Pancreas (tissue), 10 donors: Measurements from ENCODE around the gene PHKG2. TPM values are rescaled to one million over a fixed set of nuclear protein-coding genes. Genes with fewer than 3 reads are reported as not detected.

Source experiments
- ATAC-seq, 4 donors: fragments of 200-7000 bp; cut with Tn5 transposase; one replicate each; pipeline versions ENCODE4 v1.8.0 to v1.9.1; 2020; ENCODE audit warnings: mild to moderate bottlenecking in 4 of 4, moderate library complexity in 4 of 4
- DNase-seq, 6 donors: peaks; one replicate each; pipeline ENCODE4 v3.0.0-alpha.2; 2020
- FAIRE-seq: peaks from 2 replicates; lab custom pipeline; 2012; peaks lifted over from hg19 to GRCh38; lab: Jason Lieb, UNC
- H3K27ac ChIP-seq, 4 donors: fragments of 200-600 bp; sonication (generic); 1 replicate in 3 of 4; 2 replicates in 1 of 4; pipeline versions ENCODE4 v1.5.0 to v1.8.0; 2020
- H3K27me3 ChIP-seq, 4 donors: fragments of 200-600 bp; one replicate each; pipeline ENCODE4 v1.8.0; 2021
- H3K36me3 ChIP-seq, 3 donors: fragments of 200-600 bp; sonication (generic) in 1 of 3; one replicate each; pipeline versions ENCODE4 v1.5.0 to v1.8.0; 2020 to 2021
- H3K4me1 ChIP-seq, 3 donors: fragments of 200-600 bp; one replicate each; pipeline ENCODE4 v1.8.0; 2021
- H3K4me3 ChIP-seq, 4 donors: fragments of 200-600 bp; sonication (generic) in 2 of 4; one replicate each; pipeline versions ENCODE4 v1.5.0 to v1.8.0; 2020 to 2021
- H3K9me3 ChIP-seq, 4 donors: fragments of 200-600 bp; one replicate each; pipeline ENCODE4 v1.8.0; 2021
- CTCF ChIP-seq, 4 donors: fragments of 200-600 bp; sonication (generic) in 3 of 4; IDR thresholded peaks; one replicate each; pipeline versions ENCODE4 v1.5.0 to v1.8.0; 2021; ENCODE audit warnings: antibody characterized with exemption in 4 of 4
- WGBS, 2 donors: extraction: QIAGEN DNeasy Blood & Tissue Kit; methylation state at CpG; one replicate each; pipeline ENCODE4 v1.1.7; 2013; 5-methylcytosine and 5-hydroxymethylcytosine counted together
- intact Hi-C, 3 donors: fragments of 100-400 bp; cut with DNase I; formaldehyde crosslinking; loops; one replicate each; pipeline versions ENCODE4 v1.11.1 to v1.14.2; 2022
- polyA plus RNA-seq, 2 donors: library from polyadenylated mRNA; stranded (reverse); fragments of 200-250 nt; gene quantifications; one replicate each; pipeline ENCODE4 v1.2.3, GENCODE V29; 2013
- total RNA-seq, 6 donors: library from RNA; stranded (reverse); fragmentation: NEBNext Ultra II Directional in 4 of 6; extraction: Animal tissue kit (Norgen Biotek cat#: 25700) in 4 of 6; gene quantifications; one replicate each; pipeline versions ENCODE4 v1.2.1 to v1.2.4, GENCODE V29; 2021 to 2023
- donor health status: healthy with polysubstance abuse.
- donor health status: DM: no; HTN: no; CAD: no; lungs with moderate emphysema.
- donor health status: DM: no; HTN: no; CAD: no.
- donor health status: control.
- donor health status: control.
- donor health status: Bipolar disorder and iron deficiency.
- donor health status: DM: yes; HTN: yes; CAD: no.
- donor health status: DM: no; HTN: no; CAD: no.
- donor health status: DM: no; HTN: no; CAD: no.
- donor health status: DM: yes; HTN: yes; CAD: no.

PHKG2 gene
- total and polyA plus RNA-seq, 8 donors, result 7.9 to 42.3 (median 11.4) TPM

GRCh38 chr16:30744183-30744582 is 4.0 kb upstream of the PHKG2 start:
- FAIRE-seq (no peak), DNase-seq (no peak), ATAC-seq (no peak)
- Histone ChIP-seq H3K27ac (no peak overlapping the region), H3K9me3 (no peaks in the 10 kb centered on the region), H3K4me1 (peaks cover 15 to 29% (median 16%) of the 10 kb centered on the region in 3 donors), H3K27me3 (no peaks in the 10 kb centered on the region), H3K4me3 (no peak overlapping the region), H3K36me3 (peaks cover 0 to 3% (median 0%) of the 10 kb centered on the region in 3 donors)
- WGBS, 2 donors, result 85% methylated on average over 2 of the region's 2 CpGs
- no peak for TF ChIP-seq CTCF (IDR thresholded peaks at IDR 0.05)
- intact Hi-C loops, result no loop called here

GRCh38 chr16:30745082-30745481 is 3.1 kb upstream of the PHKG2 start:
- no peak for FAIRE-seq
- no peak for DNase-seq
- intact Hi-C loops, result no loop called here

GRCh38 chr16:30746638-30747175 is 1.5 kb upstream of the PHKG2 start:
- H3K36me3 ChIP-seq, result no peaks in the 10 kb centered on the region
- no peaks in the 10 kb centered on the region for H3K27me3 ChIP-seq
- peaks cover 0 to 9% (median 3%) of the 10 kb centered on the region in 3 donors for H3K4me1 ChIP-seq
- intact Hi-C loops, result no loop called here
- no peak overlapping the region for H3K4me3 ChIP-seq
- H3K9me3 ChIP-seq, result no peaks in the 10 kb centered on the region
- no peak overlapping the region for H3K27ac ChIP-seq
- no peak for FAIRE-seq
- no peak for DNase-seq
- ATAC-seq, result no peak
- WGBS, 2 donors, result 51 to 54% methylated on average over 9 of the region's 9 CpGs
- no peak for TF ChIP-seq CTCF (IDR thresholded peaks at IDR 0.05)

More at GRCh38 chr16:30745082-30745481, 3.1 kb upstream of the PHKG2 start:
- H3K36me3 ChIP-seq, result no peaks in the 10 kb centered on the region
- H3K27me3 ChIP-seq, result no peaks in the 10 kb centered on the region
- H3K27ac ChIP-seq, result no peak overlapping the region
- TF ChIP-seq CTCF (IDR thresholded peaks at IDR 0.05), result no peak
- 64 to 71% methylated on average over 2 of the region's 2 CpGs for WGBS, 2 donors
- H3K9me3 ChIP-seq, result no peaks in the 10 kb centered on the region
- no peak for ATAC-seq
- peaks cover 11 to 23% (median 12%) of the 10 kb centered on the region in 3 donors for H3K4me1 ChIP-seq
- H3K4me3 ChIP-seq, result no peak overlapping the region

GRCh38 chr16:30747331-30747730 is 894 bp upstream of the PHKG2 start:
- TF ChIP-seq CTCF (IDR thresholded peaks at IDR 0.05), result no peak
- no peak for FAIRE-seq
- H3K9me3 ChIP-seq, result no peaks in the 10 kb centered on the region
- no peak for DNase-seq
- H3K36me3 ChIP-seq, result no peaks in the 10 kb centered on the region
- peak overlapping the region in 3 of 4 donors; percentile 72 to 75 (median 74) for H3K27ac ChIP-seq
- WGBS, 2 donors, result 24 to 29% methylated on average over 3 of the region's 3 CpGs
- no peak for ATAC-seq
- H3K27me3 ChIP-seq, result no peaks in the 10 kb centered on the region
- H3K4me3 ChIP-seq, result peak overlapping the region in 2 of 4 donors; percentile 62 to 75
- peaks cover 0 to 4% (median 3%) of the 10 kb centered on the region in 3 donors for H3K4me1 ChIP-seq
- intact Hi-C loops, result no loop called here
